Measurements from ENCODE around the gene ABCC8.

The ABCC8 gene

DNA sequence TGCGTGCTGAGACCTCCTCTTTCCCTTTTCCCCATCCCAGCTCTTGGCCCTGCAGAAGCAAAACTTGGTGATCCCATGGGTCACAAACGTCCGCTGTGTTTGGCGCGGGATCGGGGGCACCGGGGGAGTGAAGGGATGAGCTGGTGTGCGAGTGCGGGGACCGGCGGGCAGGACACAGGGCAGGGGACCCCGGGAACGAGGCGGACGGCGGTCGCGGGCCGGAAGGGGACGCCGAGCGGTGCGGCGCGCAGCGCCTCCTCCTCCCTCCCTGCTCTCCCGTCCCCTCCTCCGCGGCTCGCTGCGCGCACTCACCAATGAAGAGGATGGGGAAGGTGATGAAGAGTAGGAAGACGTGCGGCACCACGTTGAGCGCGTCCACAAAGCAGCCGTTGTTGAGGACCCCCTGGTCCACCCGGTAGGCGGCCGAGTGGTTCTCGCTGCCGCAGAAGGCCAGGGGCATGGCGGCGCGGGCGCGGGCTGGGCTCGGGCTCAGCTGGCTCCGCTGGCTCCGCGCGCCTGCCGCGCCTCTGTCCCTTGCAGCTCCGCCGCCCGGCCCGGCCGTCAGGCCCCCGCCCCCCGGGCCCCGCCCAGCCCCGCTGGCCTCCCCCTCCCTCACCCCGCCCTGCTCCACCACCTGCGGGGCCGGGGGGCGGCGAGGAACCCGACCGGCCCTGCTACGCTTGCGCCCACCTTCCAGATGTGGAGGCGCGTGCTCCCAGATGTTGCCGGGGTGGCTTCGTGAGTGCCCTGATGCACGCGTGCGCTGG, at the start of gene ABCC8:
TSS of gene ABCC8 (minus strand) at position 529 of the 767 bp plus-strand sequence. CDS start at position 460, 69 bp downstream.
- no peak for DNase-seq

GRCh38 chr11:17526326-17526725, 49.7 kb upstream of the ABCC8 start:
- no peak for DNase-seq

DNA sequence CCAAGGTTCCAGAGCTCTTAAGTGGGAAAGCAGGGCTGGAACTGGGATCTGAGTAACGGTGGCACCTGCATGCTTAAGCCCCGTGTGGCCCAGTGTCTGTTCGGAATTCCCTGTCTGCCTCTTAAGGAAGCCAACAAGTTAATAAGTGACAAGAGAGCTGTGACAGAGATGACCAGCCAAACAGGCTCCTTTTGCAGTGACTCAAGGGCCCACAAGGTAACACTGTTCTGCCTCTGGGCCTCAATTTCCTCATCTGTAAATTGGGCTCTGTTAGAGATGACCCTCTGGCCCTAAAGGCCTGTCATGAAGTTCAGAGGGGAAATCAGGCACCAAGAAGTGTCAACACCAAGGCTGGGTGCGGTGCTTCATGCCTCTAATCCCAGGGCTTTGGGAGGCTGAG, 48.9 kb upstream of the ABCC8 start:
- DNase-seq = no peak

DNA sequence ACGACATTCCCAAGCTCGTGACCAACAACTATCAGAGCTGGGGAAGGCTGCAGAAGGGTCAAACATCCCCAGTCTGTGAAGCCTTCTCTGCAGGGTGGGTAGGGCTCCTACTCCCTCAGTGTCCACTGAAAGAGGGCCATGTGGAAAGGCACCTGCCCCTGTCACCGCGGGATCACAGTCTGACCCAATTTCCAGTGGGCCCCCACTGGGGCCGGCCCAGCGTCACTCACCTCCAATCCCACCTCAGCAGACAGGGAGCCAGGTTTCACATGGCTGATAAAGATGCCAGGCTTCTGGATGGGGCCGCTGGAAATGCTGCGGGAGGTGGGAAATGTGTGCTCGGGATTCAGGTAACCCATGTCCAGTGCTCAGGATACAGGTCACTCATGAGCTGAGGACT, 47.6 kb upstream of the ABCC8 start:
- no peak for DNase-seq

DNA sequence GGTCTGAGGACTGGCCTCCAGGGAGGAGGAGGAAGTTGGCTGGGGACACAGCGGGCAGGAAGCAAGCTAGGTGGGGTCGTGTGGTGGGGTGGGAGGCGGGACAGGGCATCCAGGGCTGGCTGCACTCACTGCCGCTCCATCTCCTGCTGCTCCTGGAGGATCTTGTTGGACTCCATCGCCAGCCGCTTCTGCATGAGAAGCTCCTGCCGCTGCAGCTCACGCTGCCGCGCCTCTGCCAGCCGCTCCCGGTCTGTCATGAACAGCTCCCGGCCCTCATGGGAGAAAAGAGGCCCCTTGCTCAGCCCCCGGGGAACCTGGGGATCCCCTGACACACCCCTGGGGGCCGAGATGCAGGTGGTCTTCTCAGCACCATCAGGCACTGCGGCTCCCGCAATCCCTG, 46.0 kb upstream of the ABCC8 start:
- no peak for DNase-seq

DNA sequence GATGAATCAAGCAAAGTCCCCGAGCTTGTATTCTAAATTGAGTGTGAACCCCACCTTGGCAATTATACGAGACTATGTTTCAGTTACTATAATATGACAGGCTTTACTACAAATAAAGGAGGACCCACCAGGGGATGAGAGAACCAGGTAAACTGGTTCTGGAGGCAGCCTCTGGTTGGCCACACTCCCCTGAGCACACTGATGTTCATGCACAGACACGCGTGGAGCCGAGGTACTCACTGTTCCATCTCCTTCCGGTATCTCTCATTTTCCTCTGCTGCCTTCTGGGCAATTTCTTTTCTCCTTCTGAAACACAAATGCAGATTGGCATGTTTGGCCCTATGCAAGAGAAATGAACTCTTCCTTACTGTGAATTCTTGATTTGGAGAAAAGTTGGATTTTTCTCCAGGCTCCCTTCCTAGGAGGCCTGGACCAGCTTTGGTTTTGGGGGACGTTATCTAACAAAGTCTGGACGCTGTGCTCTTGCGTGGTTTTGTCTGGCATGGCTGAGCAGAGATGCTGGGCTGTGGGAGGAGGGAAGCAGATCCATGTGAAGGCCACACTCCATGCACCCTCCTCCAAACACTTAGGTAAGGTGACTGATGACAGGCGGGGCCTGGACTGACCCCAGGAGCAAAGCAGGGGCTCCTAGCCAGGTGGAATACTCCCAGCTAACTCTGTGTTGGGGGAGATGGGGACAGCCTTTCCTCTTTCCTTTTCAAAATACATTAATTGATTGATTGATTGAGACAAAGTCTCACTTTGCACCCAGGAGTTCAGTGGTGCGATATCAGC, 44.7 kb upstream of the ABCC8 start:
- no peak for DNase-seq

GRCh38 chr11:17519061-17519885, 42.6 kb upstream of the ABCC8 start:
- DNase-seq = no peak

DNA sequence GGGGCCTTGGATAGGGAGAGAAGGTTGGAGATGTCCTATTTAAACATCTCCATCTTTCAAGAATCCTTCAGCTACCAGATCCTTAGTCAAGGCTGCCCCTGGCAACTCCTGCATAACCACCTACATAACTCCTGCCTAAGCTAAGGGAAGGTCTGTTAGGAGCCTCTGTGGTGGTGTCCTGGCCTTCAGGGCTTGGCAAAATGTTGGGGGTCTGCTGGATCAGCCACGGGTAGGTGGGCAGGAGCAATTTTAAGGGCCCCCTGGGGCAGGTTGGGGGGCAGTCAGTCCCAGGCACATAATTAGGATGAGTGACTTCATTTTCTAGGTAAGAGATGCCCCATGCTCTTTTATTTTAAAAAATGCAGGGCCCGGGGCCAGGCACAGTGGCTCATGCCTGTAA, 41.7 kb upstream of the ABCC8 start:
- no peak for DNase-seq

- no peak for DNase-seq
Observed at GRCh38 chr11:17517186-17517585, 40.5 kb upstream of the ABCC8 start.

GRCh38 chr11:17516551-17517150, 40.0 kb upstream of the ABCC8 start:
- DNase-seq = no peak

DNA sequence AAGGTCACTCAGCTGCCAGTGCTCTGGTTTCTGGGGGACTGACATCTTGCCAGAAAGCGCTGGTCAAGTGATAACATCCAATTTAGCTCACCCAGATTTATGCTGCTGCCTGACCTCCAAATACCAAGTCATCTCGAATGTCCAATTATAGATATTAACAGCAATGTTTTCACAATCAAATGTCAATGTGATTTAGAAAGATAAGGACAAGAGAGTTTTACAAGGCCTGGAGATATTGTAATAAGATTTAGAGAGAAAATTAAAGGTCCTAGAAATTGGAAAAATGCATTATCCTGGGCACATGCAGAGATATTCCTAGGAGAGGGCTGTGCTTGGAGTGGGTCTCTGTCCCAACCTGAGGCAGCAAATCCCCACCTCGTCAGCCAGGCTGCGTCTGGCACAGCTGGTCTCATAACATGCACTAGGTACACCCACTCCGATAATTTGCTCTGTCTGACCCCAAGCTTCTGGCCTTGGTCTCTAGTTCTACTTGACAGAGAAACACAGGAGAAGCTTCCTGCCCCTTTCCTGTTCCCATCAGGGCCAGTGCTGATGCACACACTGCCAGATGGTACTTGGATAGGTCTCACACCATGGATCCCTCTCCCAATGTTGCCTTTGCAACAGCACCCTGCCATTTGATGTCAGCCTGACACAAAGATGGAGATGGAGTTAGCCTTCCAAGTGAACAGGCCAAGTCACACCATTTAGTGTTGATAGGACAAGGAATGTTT, 39.0 kb upstream of the ABCC8 start:
- DNase-seq = no peak

DNA sequence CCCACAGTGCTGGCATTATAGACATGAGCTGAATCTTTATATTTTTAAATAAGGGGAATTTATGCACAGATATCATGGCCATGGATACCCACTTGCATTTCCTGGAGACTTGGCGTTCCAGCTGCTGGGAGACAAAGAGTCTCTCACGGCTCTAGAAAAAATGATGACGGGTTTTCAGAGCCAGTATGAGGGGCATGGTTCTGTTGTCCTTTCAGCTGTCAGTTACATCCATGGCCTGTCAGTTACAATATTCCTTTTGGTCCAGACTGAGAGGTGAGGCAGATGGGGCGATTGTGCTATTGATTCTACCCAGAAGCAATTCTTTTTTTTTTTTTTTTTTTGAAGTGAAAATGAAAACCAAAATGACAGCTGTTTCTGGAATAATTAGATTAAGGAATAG, 37.8 kb upstream of the ABCC8 start:
- DNase-seq = no peak

DNA sequence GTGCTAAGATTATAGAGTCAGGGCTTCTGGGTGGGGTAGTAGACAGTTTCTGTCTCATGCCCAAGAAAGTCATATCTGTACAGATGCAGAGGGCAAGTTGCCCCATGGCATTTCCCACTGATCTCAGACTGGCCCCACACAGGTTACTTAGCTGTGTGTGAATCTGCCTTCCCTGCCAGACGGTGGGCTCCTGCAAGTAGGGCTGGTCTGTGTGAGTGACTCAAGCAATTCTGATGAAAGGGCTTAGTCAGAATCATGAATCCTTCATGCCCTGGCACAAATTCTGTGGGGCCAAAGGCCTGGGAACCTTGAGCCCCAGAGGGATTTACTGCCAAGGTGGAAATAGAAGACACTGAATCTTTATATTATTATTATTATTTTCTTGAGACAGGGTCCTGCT, 37.2 kb upstream of the ABCC8 start:
- DNase-seq = no peak

- no peak for DNase-seq
Observed at GRCh38 chr11:17512101-17512500, 35.5 kb upstream of the ABCC8 start.

DNA sequence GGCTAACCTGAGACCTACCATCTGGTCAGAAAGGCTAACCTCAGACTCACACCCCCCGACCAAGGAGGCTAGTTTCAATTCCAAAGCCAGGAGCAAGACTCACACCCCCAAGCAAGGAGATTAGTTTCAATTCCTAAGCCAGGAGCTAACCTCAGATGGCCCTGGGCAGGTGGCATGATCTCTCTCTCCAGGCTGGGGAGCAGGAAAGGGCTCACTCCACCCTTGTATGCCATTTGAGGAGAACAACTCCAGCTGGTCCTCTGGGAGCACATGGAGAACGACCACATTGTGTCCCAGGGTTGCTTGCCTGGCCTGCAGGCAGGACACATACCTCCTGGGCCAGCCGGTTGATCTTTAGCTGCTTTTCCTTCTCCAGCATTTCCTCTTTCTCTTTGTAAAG, 34.9 kb upstream of the ABCC8 start:
- no peak for DNase-seq

GRCh38 chr11:17510507-17511206, 34.0 kb upstream of the ABCC8 start:
- DNase-seq = peak; percentile 12

DNA sequence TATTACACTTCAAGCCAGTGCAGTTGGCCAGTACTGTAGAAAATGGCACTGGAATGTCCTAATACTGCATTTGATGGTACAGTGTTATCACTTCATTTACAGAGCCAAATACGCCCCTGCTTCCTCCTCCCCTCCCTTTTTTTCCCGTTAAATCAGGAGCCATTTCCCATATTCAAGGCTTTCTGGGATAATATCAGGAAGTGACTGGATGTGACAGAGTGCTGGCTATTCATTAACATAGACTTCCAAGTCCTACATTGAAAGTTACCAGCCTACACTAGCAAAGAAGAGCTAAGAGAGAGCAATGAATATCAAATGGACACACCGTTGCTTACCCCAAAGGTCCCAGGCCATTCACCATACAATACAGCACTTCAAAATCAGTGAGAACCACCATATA, 32.1 kb upstream of the ABCC8 start:
- no peak for DNase-seq

DNA sequence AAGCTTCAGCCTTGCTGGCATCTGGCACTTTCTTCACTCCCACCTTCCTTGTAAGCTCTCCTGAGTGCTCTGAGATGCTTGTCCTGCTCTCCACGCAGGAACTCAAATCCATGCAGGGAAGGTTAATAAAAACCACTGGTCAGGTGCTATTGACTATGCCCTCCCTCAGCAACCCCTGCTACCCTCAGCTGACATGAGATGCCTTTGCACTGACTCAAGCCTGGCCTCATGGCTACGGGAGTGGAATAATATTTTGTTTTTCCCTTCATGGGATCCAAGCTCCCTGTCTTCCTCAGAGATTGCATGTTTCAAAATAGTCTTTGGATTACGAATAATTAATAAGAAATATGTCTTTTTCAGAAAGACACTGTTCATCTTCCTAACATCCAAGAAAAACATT, 31.7 kb upstream of the ABCC8 start:
- DNase-seq = no peak

DNA sequence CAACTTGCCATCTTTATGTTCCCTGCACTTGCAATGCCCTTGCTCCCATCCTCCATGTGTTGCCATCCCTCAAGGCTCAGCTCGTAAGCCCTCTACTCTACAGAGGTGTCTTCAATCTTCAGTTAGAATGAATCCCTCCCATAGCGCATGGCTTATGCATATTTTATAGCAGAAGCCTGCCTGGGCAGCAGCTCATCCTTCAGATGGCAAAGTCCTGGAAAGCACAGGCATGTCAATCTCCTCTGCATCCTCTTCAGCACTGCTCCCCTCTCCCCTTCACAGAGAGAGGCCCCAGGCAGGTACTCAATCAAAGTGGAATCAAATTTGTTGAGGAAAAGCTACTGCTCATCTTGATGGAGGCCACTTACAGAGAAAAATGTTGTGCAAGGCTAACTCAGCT, 31.1 kb upstream of the ABCC8 start:
- DNase-seq = no peak

DNA sequence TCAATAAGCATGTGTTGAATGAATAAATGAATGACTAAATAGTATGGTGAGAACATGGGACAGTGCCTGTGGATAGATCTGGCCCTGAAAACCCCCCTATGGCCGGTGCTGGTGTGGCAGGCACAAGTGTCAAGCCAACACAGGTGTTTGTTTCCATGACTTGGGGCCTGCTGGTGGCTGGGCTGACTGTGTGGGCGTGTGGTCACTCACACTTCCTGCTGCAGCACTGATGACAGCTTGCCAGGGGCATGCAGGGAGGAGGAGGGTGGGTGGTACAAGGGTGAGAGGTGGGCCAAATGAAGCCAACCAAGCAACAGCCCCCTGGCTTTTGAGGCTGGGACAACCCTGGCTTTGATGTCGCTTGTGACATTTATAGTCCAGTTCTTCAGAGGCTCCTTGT, 30.3 kb upstream of the ABCC8 start:
- DNase-seq = no peak

DNA sequence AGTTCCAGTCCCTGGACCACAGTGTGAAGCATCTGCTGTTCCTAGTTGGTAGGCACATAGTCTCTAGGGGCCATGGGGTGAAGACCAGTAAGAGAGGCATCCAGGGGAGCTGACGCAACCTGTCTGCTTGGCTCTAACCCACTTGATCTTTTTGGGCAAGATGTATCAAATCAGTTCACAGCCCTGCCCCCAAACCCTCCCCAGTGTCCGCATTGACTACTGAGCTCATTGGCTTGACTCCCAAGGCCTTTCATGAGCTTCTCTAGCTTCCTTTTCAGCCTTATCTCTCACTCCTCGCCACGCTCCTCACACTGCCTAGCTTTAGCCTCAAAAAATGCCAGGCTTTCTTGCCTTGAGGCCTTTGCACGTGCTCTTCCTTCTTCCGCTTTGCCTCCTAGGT, 29.7 kb upstream of the ABCC8 start:
- DNase-seq = no peak

GRCh38 chr11:17505146-17505545, 28.5 kb upstream of the ABCC8 start:
- no peak for DNase-seq

Measured in DMS79 (cell line).